ENCODE data around the gene SRPK2.
"Not testable (repeated sequence)": the region's sequence is repeated elsewhere in the genome, so short reads cannot be mapped to it uniquely, and the experiment has no call there.

SRPK2 gene

GRCh38 chr7:105234886-105235285, 153.8 kb downstream of the SRPK2 start:
- Histone ChIP-seq H3K4me1 (ENCODE audit: control insufficient read depth, insufficient read depth, low read length) (peaks cover 13% of the 10 kb centered on the region), H3K36me3 (ENCODE audit: control insufficient read depth, insufficient read depth, low read length) (no peaks in the 10 kb centered on the region), H3K9me3 (ENCODE audit: control insufficient read depth, insufficient read depth, low read depth, low read length) (no peaks in the 10 kb centered on the region), H3K27me3 (ENCODE audit: control insufficient read depth, insufficient read depth, low read length) (no peaks in the 10 kb centered on the region), H3K9ac (ENCODE audit: low read length) (no peak overlapping the region), H3K27ac (ENCODE audit: low read depth, low read length) (no peak overlapping the region), H3K4me3 (ENCODE audit: low read depth, low read length) (no peak overlapping the region)

DNA sequence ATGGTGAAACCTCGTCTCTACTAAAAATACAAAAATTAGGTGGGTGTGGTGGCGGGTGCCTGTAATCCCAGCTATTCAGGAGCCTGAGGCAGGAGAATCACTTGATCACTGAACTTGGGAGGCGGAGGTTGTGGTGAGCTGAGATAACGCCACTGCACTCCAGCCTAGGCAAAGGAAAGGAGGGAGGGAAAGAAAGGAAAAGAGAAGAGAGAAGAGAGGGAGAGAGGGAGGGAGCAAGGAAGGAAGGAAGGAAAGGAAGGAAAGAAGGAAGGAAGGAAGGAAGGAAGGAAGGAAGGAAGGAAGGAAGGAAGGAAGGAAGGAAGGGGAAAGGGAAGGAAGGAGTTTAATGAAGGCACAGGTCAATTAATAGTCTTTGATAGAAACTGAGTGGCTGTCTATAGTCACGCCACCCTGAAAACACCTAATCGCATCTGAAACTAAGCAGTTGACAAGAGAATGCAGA, 155.9 kb downstream of the SRPK2 start:
- not testable (repeated sequence) for H3K36me3 ChIP-seq (ENCODE audit: control insufficient read depth, insufficient read depth, low read length)

GRCh38 chr7:105230486-105230885, 158.2 kb downstream of the SRPK2 start:
- Histone ChIP-seq H3K27me3 (ENCODE audit: control insufficient read depth, insufficient read depth, low read length) (no peaks in the 10 kb centered on the region), H3K27ac (ENCODE audit: low read depth, low read length) (no peak overlapping the region), H3K4me3 (ENCODE audit: low read depth, low read length) (no peak overlapping the region), H3K36me3 (ENCODE audit: control insufficient read depth, insufficient read depth, low read length) (no peaks in the 10 kb centered on the region), H3K9ac (ENCODE audit: low read length) (no peak overlapping the region), H3K9me3 (ENCODE audit: control insufficient read depth, insufficient read depth, low read depth, low read length) (no peaks in the 10 kb centered on the region), H3K4me1 (ENCODE audit: control insufficient read depth, insufficient read depth, low read length) (peaks cover 7% of the 10 kb centered on the region)

More for the DNA sequence above, 155.9 kb downstream of the SRPK2 start:
- not testable (repeated sequence) for H3K27ac ChIP-seq (ENCODE audit: low read depth, low read length); H3K9ac ChIP-seq (ENCODE audit: low read length); H3K27me3 ChIP-seq (ENCODE audit: control insufficient read depth, insufficient read depth, low read length); H3K9me3 ChIP-seq (ENCODE audit: control insufficient read depth, insufficient read depth, low read depth, low read length); H3K4me1 ChIP-seq (ENCODE audit: control insufficient read depth, insufficient read depth, low read length); H3K4me3 ChIP-seq (ENCODE audit: low read depth, low read length)

DNA sequence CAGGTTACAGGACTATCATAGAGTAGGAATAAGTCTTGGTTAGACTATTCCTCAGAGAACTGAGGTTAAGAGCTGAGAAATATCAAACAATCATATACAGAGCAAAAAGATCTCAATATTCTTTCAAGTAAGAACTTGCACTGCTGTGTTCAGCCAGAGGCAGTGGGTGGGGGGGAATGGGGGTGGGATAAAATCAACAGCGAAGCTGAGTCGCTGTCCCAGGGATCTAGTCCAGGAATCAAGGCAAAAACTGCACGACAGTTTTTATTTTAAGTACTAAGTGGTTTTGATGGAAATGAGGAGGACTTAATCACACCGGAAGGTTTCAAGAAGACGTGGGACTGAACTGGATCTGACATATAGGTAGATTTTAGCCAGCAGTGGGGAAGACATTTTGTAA, 159.1 kb downstream of the SRPK2 start:
- Histone ChIP-seq H3K9me3 (ENCODE audit: control insufficient read depth, insufficient read depth, low read depth, low read length) (no peaks in the 10 kb centered on the region), H3K4me3 (ENCODE audit: low read depth, low read length) (no peak overlapping the region), H3K27ac (ENCODE audit: low read depth, low read length) (no peak overlapping the region), H3K27me3 (ENCODE audit: control insufficient read depth, insufficient read depth, low read length) (no peaks in the 10 kb centered on the region), H3K4me1 (ENCODE audit: control insufficient read depth, insufficient read depth, low read length) (peaks cover 12% of the 10 kb centered on the region), H3K36me3 (ENCODE audit: control insufficient read depth, insufficient read depth, low read length) (no peaks in the 10 kb centered on the region), H3K9ac (ENCODE audit: low read length) (no peak overlapping the region)

DNA sequence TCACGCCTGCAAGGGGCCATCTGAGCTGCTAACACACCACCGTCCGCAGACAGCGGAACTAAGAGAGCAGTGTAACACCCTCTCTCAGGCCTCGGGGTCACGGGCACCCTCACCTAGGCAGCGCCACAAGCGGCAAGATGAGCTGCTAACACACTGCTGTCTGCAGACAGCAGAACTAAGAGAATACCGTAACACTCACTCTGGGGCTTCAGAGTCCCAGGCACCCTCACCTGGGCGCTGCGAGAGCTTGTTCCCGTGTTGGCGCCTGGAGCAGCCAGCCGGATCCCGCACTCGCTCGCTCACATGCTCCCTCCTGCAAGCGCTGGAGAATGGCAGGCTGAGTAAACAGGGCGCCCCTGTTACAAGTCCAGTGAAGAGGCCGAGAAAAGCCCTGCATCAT, 160.2 kb downstream of the SRPK2 start:
- Histone ChIP-seq H3K9ac (ENCODE audit: low read length) (peak overlapping the region; percentile 33), H3K27ac (ENCODE audit: low read depth, low read length) (no peak overlapping the region), H3K27me3 (ENCODE audit: control insufficient read depth, insufficient read depth, low read length) (no peaks in the 10 kb centered on the region)

GRCh38 chr7:105227391-105227790, 161.3 kb downstream of the SRPK2 start:
- H3K27ac ChIP-seq (ENCODE audit: low read depth, low read length): no peak overlapping the region
- H3K4me1 ChIP-seq (ENCODE audit: control insufficient read depth, insufficient read depth, low read length): peaks cover 12% of the 10 kb centered on the region
- no peak overlapping the region for H3K9ac ChIP-seq (ENCODE audit: low read length)
- H3K4me3 ChIP-seq (ENCODE audit: low read depth, low read length): no peak overlapping the region
- H3K9me3 ChIP-seq (ENCODE audit: control insufficient read depth, insufficient read depth, low read depth, low read length): no peaks in the 10 kb centered on the region
- no peaks in the 10 kb centered on the region for H3K27me3 ChIP-seq (ENCODE audit: control insufficient read depth, insufficient read depth, low read length)
- no peaks in the 10 kb centered on the region for H3K36me3 ChIP-seq (ENCODE audit: control insufficient read depth, insufficient read depth, low read length)

More for the DNA sequence above, 160.2 kb downstream of the SRPK2 start:
- Histone ChIP-seq H3K4me1 (ENCODE audit: control insufficient read depth, insufficient read depth, low read length) (peaks cover 12% of the 10 kb centered on the region), H3K9me3 (ENCODE audit: control insufficient read depth, insufficient read depth, low read depth, low read length) (no peaks in the 10 kb centered on the region), H3K4me3 (ENCODE audit: low read depth, low read length) (no peak overlapping the region; the same call in 1 of the 2 replicates), H3K36me3 (ENCODE audit: control insufficient read depth, insufficient read depth, low read length) (no peaks in the 10 kb centered on the region)

DNA sequence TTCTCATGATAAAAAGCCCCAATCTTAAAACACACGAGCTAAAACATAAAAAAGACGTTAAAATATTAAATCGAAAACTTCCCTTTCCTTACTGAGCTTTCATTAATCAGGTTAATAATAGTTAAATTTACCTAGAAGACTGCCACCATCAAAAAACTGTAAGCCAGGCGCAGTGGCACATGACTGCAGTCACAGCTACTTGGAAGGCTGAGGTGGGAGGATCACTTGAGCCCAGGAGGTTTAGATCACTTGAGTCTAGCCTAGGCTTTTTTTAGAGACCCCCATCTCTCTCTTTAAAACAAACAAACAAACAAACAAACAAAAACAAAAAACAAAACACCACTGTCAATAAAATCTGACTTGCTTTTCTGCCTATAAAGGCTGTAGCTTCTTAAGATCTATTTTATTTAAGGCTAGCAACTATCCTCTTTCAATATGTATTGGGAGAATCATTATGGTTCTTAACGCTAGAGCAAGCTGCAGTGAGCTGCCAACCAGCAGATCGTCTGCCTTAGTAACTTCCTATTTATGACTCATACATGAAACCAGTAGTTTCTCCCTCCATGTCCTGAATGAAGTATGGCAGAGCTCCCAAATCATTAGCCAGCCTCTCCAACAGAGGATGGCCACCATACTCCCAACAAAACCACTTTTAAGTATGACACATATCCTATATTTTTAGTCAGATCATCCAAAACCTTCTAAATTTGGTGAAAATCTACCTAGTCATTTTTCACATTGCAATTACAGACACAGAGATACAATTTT, 163.7 kb downstream of the SRPK2 start:
- Histone ChIP-seq H3K27me3 (ENCODE audit: control insufficient read depth, insufficient read depth, low read length) (no peaks in the 10 kb centered on the region), H3K4me3 (ENCODE audit: low read depth, low read length) (no peak overlapping the region), H3K4me1 (ENCODE audit: control insufficient read depth, insufficient read depth, low read length) (peaks cover 12% of the 10 kb centered on the region), H3K27ac (ENCODE audit: low read depth, low read length) (no peak overlapping the region), H3K36me3 (ENCODE audit: control insufficient read depth, insufficient read depth, low read length) (no peaks in the 10 kb centered on the region), H3K9me3 (ENCODE audit: control insufficient read depth, insufficient read depth, low read depth, low read length) (no peaks in the 10 kb centered on the region), H3K9ac (ENCODE audit: low read length) (no peak overlapping the region)

DNA sequence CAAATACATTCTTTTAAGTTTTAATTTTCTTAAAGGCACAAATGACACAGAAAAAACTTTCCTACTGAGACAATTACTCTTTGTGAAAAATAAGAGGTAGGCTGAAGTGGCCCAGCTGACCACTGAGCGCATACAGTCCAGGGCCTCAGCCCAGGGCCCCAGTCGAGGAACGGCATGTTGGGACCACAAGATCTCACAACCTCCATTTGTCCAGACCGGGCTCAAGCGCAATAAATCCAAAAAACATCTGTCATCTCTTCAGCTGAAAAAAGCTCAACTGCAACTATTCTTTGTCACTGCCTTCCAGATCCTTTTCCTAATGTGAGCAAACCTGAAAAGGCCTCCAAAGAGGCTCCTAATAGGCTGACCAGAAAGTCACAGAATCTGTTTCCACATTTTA, 165.8 kb downstream of the SRPK2 start:
- Histone ChIP-seq H3K27me3 (ENCODE audit: control insufficient read depth, insufficient read depth, low read length) (no peaks in the 10 kb centered on the region), H3K4me3 (ENCODE audit: low read depth, low read length) (no peak overlapping the region), H3K4me1 (ENCODE audit: control insufficient read depth, insufficient read depth, low read length) (peaks cover 17% of the 10 kb centered on the region), H3K36me3 (ENCODE audit: control insufficient read depth, insufficient read depth, low read length) (no peaks in the 10 kb centered on the region), H3K9ac (ENCODE audit: low read length) (no peak overlapping the region), H3K9me3 (ENCODE audit: control insufficient read depth, insufficient read depth, low read depth, low read length) (no peaks in the 10 kb centered on the region), H3K27ac (ENCODE audit: low read depth, low read length) (no peak overlapping the region)

GRCh38 chr7:105219771-105220160, 169.0 kb downstream of the SRPK2 start:
- no peak overlapping the region for H3K27ac ChIP-seq (ENCODE audit: low read depth, low read length)

GRCh38 chr7:105218939-105219770, 169.6 kb downstream of the SRPK2 start:
- H3K4me3 ChIP-seq (ENCODE audit: low read depth, low read length): no peak overlapping the region
- H3K27ac ChIP-seq (ENCODE audit: low read depth, low read length): no peak overlapping the region
- H3K36me3 ChIP-seq (ENCODE audit: control insufficient read depth, insufficient read depth, low read length): no peaks in the 10 kb centered on the region
- no peaks in the 10 kb centered on the region for H3K27me3 ChIP-seq (ENCODE audit: control insufficient read depth, insufficient read depth, low read length)
- peaks cover 14% of the 10 kb centered on the region for H3K4me1 ChIP-seq (ENCODE audit: control insufficient read depth, insufficient read depth, low read length)
- no peak overlapping the region for H3K9ac ChIP-seq (ENCODE audit: low read length)
- H3K9me3 ChIP-seq (ENCODE audit: control insufficient read depth, insufficient read depth, low read depth, low read length): no peaks in the 10 kb centered on the region

More at GRCh38 chr7:105219771-105220160, 169.0 kb downstream of the SRPK2 start:
- Histone ChIP-seq H3K9ac (ENCODE audit: low read length) (no peak overlapping the region), H3K4me1 (ENCODE audit: control insufficient read depth, insufficient read depth, low read length) (peaks cover 14% of the 10 kb centered on the region), H3K36me3 (ENCODE audit: control insufficient read depth, insufficient read depth, low read length) (no peaks in the 10 kb centered on the region), H3K27me3 (ENCODE audit: control insufficient read depth, insufficient read depth, low read length) (no peaks in the 10 kb centered on the region), H3K4me3 (ENCODE audit: low read depth, low read length) (no peak overlapping the region), H3K9me3 (ENCODE audit: control insufficient read depth, insufficient read depth, low read depth, low read length) (no peaks in the 10 kb centered on the region)

- H3K9ac ChIP-seq (ENCODE audit: low read length): no peak overlapping the region
- H3K27me3 ChIP-seq (ENCODE audit: control insufficient read depth, insufficient read depth, low read length): no peaks in the 10 kb centered on the region
- H3K9me3 ChIP-seq (ENCODE audit: control insufficient read depth, insufficient read depth, low read depth, low read length): no peaks in the 10 kb centered on the region
- no peaks in the 10 kb centered on the region for H3K36me3 ChIP-seq (ENCODE audit: control insufficient read depth, insufficient read depth, low read length)
- no peak overlapping the region for H3K27ac ChIP-seq (ENCODE audit: low read depth, low read length)
- H3K4me1 ChIP-seq (ENCODE audit: control insufficient read depth, insufficient read depth, low read length): peaks cover 10% of the 10 kb centered on the region
- H3K4me3 ChIP-seq (ENCODE audit: low read depth, low read length): no peak overlapping the region
These were observed 170.5 kb downstream of the SRPK2 start for GRCh38 chr7:105218215-105218614.
